DND-41 (cell line): ENCODE results near the gene MGAT5.

Source experiments
- ATAC-seq: fragments of 200-7000 bp; cut with Tn5 transposase; 3 replicates; pipeline ENCODE4 v1.9.1; 2021; ENCODE audit warnings: low read depth; ENCODE audit not compliant: insufficient read depth
- DNase-seq: peaks from one replicate; pipeline ENCODE4 v3.0.0-alpha.2; 2020
- H2AFZ ChIP-seq: 2 replicates; pipeline ENCODE4 v1.6.0; 2012; ENCODE audit warnings: low read depth, low read length
- H3K27ac ChIP-seq: 2 replicates; pipeline ENCODE4 v1.5.1; 2012; ENCODE audit warnings: low read length, inconsistent platforms
- H3K27me3 ChIP-seq: fragments of 200-600 bp; sonication (generic); 2 replicates; pipeline ENCODE4 v1.6.0; 2012; ENCODE audit warnings: low read length, mild to moderate bottlenecking, inconsistent platforms; ENCODE audit not compliant: insufficient read depth, poor library complexity
- H3K36me3 ChIP-seq: 2 replicates; pipeline ENCODE4 v1.5.1; 2012; ENCODE audit warnings: low read length, inconsistent platforms; ENCODE audit not compliant: insufficient read depth
- H3K4me1 ChIP-seq: 2 replicates; pipeline ENCODE4 v1.5.1; 2012; ENCODE audit warnings: mild to moderate bottlenecking, low read length; ENCODE audit not compliant: insufficient read depth
- H3K4me2 ChIP-seq: 2 replicates; pipeline ENCODE4 v1.6.0; 2012; ENCODE audit warnings: mild to moderate bottlenecking, moderate library complexity, low read length, inconsistent platforms; ENCODE audit not compliant: insufficient read depth
- H3K4me3 ChIP-seq, 2 experiments: fragments of 200-600 bp in 1 of 2; shearing (Covaris generic) in 1 of 2; 2 replicates each; pipeline ENCODE4 v1.5.1; 2012 to 2016; ENCODE audit warnings: inconsistent platforms in 2 of 2, low read length in 2 of 2, mild to moderate bottlenecking in 2 of 2, low read depth in 1 of 2, moderate library complexity in 1 of 2
- H3K79me2 ChIP-seq: 2 replicates; pipeline ENCODE4 v1.6.0; 2012; ENCODE audit warnings: low read length, inconsistent platforms; ENCODE audit not compliant: insufficient read depth
- H3K9ac ChIP-seq: 2 replicates; pipeline ENCODE4 v1.6.0; 2012; ENCODE audit warnings: low read depth, mild to moderate bottlenecking, inconsistent platforms, low read length, moderate library complexity
- H3K9me3 ChIP-seq: 2 replicates; pipeline ENCODE4 v1.5.1; 2012; ENCODE audit warnings: low read length, moderate library complexity, mild to moderate bottlenecking, inconsistent platforms; ENCODE audit not compliant: insufficient read depth, severe bottlenecking
- H4K20me1 ChIP-seq: 2 replicates; pipeline ENCODE4 v1.6.0; 2012; ENCODE audit warnings: low read length; ENCODE audit not compliant: insufficient read depth
- EZH2 ChIP-seq: IDR thresholded peaks from 3 replicates; pipeline ENCODE4 v1.6.1; 2012; ENCODE audit warnings: borderline replicate concordance, low read depth, mild to moderate bottlenecking, moderate library complexity, low read length, inconsistent platforms; ENCODE audit not compliant: severe bottlenecking
- TF ChIP-seq, protein P1 (sequence below): IDR thresholded peaks from 2 replicates; pipeline ENCODE4 v1.5.1; 2012; ENCODE audit warnings: borderline replicate concordance, low read length, moderate library complexity, mild to moderate bottlenecking; ENCODE audit not compliant: poor library complexity, severe bottlenecking; ENCODE audit errors: extremely low read depth

Gene MGAT5

DNA sequence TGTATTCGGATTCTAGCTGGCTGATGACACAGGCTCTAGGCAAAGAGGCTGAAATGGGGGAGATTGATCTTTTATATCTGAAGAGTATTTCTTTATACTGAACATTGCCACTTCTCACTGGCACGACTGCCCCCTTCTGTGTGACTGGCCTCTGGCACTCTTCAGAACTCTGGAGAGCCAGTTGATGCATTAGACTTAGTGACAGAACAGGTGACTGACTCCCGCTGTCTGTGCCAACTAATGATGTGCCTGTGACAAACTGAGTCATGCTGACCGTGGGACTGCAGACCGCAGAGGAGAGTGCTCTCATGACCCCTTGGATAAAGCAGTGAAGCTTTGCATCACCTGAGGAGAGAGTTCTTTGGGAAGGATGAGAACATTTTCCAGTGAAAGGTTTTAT is 14.4 kb downstream of the MGAT5 start:
- Histone ChIP-seq H3K27me3 (no peaks in the 10 kb centered on the region), H3K9ac (no peak overlapping the region), H3K4me2 (no peak overlapping the region), H3K79me2 (peaks cover 9% of the 10 kb centered on the region; the same call in 1 of the 2 replicates), H3K4me3 (no peak overlapping the region), H3K4me1 (no peaks in the 10 kb centered on the region), H3K9me3 (no peaks in the 10 kb centered on the region), H2AFZ (no peak overlapping the region), H3K27ac (no peak overlapping the region), H3K36me3 (peaks cover 18% of the 10 kb centered on the region), H4K20me1 (peaks cover 8% of the 10 kb centered on the region; the same call in 1 of the 2 replicates)
- TF ChIP-seq, protein P1, sequence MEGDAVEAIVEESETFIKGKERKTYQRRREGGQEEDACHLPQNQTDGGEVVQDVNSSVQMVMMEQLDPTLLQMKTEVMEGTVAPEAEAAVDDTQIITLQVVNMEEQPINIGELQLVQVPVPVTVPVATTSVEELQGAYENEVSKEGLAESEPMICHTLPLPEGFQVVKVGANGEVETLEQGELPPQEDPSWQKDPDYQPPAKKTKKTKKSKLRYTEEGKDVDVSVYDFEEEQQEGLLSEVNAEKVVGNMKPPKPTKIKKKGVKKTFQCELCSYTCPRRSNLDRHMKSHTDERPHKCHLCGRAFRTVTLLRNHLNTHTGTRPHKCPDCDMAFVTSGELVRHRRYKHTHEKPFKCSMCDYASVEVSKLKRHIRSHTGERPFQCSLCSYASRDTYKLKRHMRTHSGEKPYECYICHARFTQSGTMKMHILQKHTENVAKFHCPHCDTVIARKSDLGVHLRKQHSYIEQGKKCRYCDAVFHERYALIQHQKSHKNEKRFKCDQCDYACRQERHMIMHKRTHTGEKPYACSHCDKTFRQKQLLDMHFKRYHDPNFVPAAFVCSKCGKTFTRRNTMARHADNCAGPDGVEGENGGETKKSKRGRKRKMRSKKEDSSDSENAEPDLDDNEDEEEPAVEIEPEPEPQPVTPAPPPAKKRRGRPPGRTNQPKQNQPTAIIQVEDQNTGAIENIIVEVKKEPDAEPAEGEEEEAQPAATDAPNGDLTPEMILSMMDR: no peak
- TF ChIP-seq EZH2: no peak
- ATAC-seq (no peak), DNase-seq (no peak)

DNA sequence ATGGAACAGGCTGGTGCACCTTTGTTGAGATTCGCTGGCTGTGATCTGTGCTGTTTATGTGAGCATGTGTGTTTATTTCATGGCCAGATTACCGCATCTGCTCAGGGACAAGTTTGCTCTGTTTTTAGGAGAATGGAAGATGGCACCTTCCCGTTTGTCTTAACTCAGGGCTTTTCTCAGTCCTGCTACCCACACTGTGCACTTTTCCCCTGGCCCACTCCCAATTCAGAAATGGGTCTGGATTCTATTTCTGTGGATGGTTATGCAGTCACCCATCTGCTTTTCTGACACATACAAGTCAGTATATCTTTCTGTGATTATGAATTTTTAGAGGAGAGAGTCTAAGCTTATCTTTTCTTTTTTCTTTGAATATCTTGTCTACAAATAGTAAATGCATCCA is 15.4 kb downstream of the MGAT5 start:
- Histone ChIP-seq H3K36me3 (peaks cover 18% of the 10 kb centered on the region), H3K4me1 (no peaks in the 10 kb centered on the region), H3K4me3 (no peak overlapping the region), H3K79me2 (peaks cover 7% of the 10 kb centered on the region; the same call in 1 of the 2 replicates), H3K9ac (no peak overlapping the region), H3K4me2 (no peak overlapping the region), H2AFZ (no peak overlapping the region), H4K20me1 (peaks cover 6% of the 10 kb centered on the region; the same call in 1 of the 2 replicates), H3K9me3 (no peaks in the 10 kb centered on the region), H3K27me3 (no peaks in the 10 kb centered on the region), H3K27ac (no peak overlapping the region)
- DNase-seq (no peak), ATAC-seq (no peak)
- TF ChIP-seq, protein P1: no peak
- no peak for TF ChIP-seq EZH2

DNA sequence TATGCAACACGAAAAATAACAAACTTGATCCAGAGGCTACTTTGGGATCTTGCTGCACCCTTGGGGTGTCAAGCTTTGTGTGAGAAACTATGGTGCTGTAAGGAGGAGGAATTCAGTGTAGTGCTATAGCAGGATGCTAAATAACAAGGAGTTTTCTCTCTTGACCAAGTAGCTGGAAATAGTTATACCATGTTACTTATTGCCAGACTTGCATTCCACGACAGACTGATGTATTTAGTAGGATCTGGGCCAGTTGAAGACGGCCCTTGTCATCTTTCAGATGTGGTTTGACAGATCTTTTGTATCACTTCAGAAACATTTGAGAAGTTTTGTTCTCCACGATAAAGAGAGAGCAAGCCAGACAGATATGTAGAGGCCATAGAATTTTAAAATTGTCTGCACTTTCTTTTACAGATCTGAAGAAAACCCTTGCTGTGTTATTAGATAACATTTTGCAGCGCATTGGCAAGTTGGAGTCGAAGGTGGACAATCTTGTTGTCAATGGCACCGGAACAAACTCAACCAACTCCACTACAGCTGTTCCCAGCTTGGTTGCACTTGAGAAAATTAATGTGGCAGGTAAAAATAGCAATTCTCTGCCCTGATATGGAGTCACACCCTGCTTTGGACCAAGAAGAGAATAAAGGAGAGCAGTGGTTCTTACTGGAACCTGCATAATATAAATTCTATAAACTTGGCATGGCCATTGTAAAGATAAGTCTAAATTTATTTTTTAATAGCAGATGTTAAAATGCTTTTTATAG is 16.3 kb downstream of the MGAT5 start:
- Histone ChIP-seq H3K36me3 (peaks cover 18% of the 10 kb centered on the region), H3K79me2 (peaks cover 7% of the 10 kb centered on the region; the same call in 1 of the 2 replicates), H2AFZ (no peak overlapping the region), H3K27ac (no peak overlapping the region), H3K27me3 (no peaks in the 10 kb centered on the region), H4K20me1 (peaks cover 9% of the 10 kb centered on the region; the same call in 1 of the 2 replicates), H3K9ac (no peak overlapping the region), H3K4me3 (no peak overlapping the region), H3K9me3 (no peaks in the 10 kb centered on the region), H3K4me2 (no peak overlapping the region), H3K4me1 (no peaks in the 10 kb centered on the region)
- DNase-seq: no peak
- TF ChIP-seq, protein P1: no peak
- no peak for TF ChIP-seq EZH2
- ATAC-seq: no peak
